ENCODE results near the gene RNF10.
A peak's percentile ranks its signal among the peaks of the same experiment; 100 is the strongest.
"Not testable (repeated sequence)": the region's sequence is repeated elsewhere in the genome, so short reads cannot be mapped to it uniquely, and the experiment has no call there.

RNF10 gene

GRCh38 chr12:120529641-120530417, 4.3 kb upstream of the RNF10 start:
- no peak for DNase-seq

GRCh38 chr12:120530418-120530761, 3.8 kb upstream of the RNF10 start:
- not testable (repeated sequence) for DNase-seq

GRCh38 chr12:120532701-120533238, 1.4 kb upstream of the RNF10 start:
- DNase-seq: no peak

GRCh38 chr12:120534703-120535655, 823 bp downstream of the RNF10 start:
- no peak for DNase-seq

- no peak for DNase-seq
These were observed 2.1 kb downstream of the RNF10 start for GRCh38 chr12:120536064-120536791.

- DNase-seq: no peak
These were observed 3.7 kb downstream of the RNF10 start for GRCh38 chr12:120537856-120538220.

- no peak for DNase-seq
These were observed 4.4 kb downstream of the RNF10 start for GRCh38 chr12:120538281-120539156.

GRCh38 chr12:120539303-120539702, 5.1 kb downstream of the RNF10 start:
- no peak for DNase-seq

GRCh38 chr12:120540445-120540844, 6.3 kb downstream of the RNF10 start:
- no peak for DNase-seq

- no peak for DNase-seq
These were observed 8.0 kb downstream of the RNF10 start for GRCh38 chr12:120542166-120542565.

GRCh38 chr12:120544691-120545090, 10.5 kb downstream of the RNF10 start:
- DNase-seq: no peak

GRCh38 chr12:120546050-120546386, 11.9 kb downstream of the RNF10 start:
- DNase-seq: no peak

- no peak for DNase-seq
These were observed 20.5 kb downstream of the RNF10 start for GRCh38 chr12:120554678-120555077.

- no peak for DNase-seq
These were observed 23.4 kb downstream of the RNF10 start for GRCh38 chr12:120557589-120557988.

- DNase-seq: no peak
These were observed 28.8 kb downstream of the RNF10 start for GRCh38 chr12:120562906-120563305.

- DNase-seq: no peak
These were observed 29.3 kb downstream of the RNF10 start for GRCh38 chr12:120563495-120563894.

GRCh38 chr12:120571299-120571698, 37.1 kb downstream of the RNF10 start:
- DNase-seq: no peak

- DNase-seq: no peak
These were observed 39.4 kb downstream of the RNF10 start for GRCh38 chr12:120573560-120573959.

- no peak for DNase-seq
These were observed 40.0 kb downstream of the RNF10 start for GRCh38 chr12:120574106-120574505.

GRCh38 chr12:120579179-120579578, 45.0 kb downstream of the RNF10 start:
- no peak for DNase-seq

GRCh38 chr12:120580787-120581723, 46.9 kb downstream of the RNF10 start, which contains the start of gene POP5:
POP5 (minus strand) TSS chr12:120581402; CDS start chr12:120581362, 40 bp downstream.
- peak; percentile 97 for DNase-seq

All from NCI-H1436 (cell line).